H1 (cell line): Measurements from ENCODE around the gene BPIFB2. TPM values are rescaled to one million over a fixed set of nuclear protein-coding genes. Genes with fewer than 3 reads are reported as not detected.

ENCODE experiments used
- CTCF ChIA-PET: fragments of 300-600 bp; sonication (Branson Sonifier 250); formaldehyde crosslinking; loops from one replicate; lab custom pipeline; 2021; ENCODE audit not compliant: partially characterized antibody; lab: Charles Lee
- POLR2A ChIA-PET: fragments of 300-600 bp; sonication (Branson Sonifier 250); formaldehyde crosslinking; loops from one replicate; lab custom pipeline; 2021; ENCODE audit warnings: inconsistent platforms; ENCODE audit not compliant: partially characterized antibody; lab: Charles Lee
- DNase-seq, 2 experiments: peaks; one replicate each; pipeline versions ENCODE4 v3.0.0 to v3.0.0-alpha.2; 2010 to 2022; ENCODE audit warnings: low spot score in 2 of 2, low read depth in 1 of 2, mixed read lengths in 1 of 2
- FAIRE-seq: peaks from 2 replicates; lab custom pipeline; 2011; peaks lifted over from hg19 to GRCh38; lab: Jason Lieb, UNC
- H2AFZ ChIP-seq: 2 replicates; pipeline ENCODE4 v1.8.1; 2012; ENCODE audit warnings: low read length, inconsistent platforms
- H2AK5ac ChIP-seq: 2 replicates; pipeline ENCODE4 v1.6.1; 2013; ENCODE audit warnings: low read depth, low read length
- H2BK120ac ChIP-seq: replicated peaks from 2 replicates; pipeline ENCODE3; 2013; ENCODE audit warnings: low read depth, low read length, inconsistent platforms
- H2BK12ac ChIP-seq: 2 replicates; pipeline ENCODE4 v1.6.1; 2013; ENCODE audit warnings: low read depth, low read length
- H2BK15ac ChIP-seq: 2 replicates; pipeline ENCODE4 v1.6.1; 2013; ENCODE audit warnings: low read length
- H2BK20ac ChIP-seq: 2 replicates; pipeline ENCODE4 v1.6.1; 2013; ENCODE audit warnings: low read length
- H2BK5ac ChIP-seq: 2 replicates; pipeline ENCODE4 v1.6.1; 2013; ENCODE audit warnings: low read depth, low read length
- H3K14ac ChIP-seq: 2 replicates; pipeline ENCODE4 v1.6.1; 2013; ENCODE audit warnings: inconsistent platforms; ENCODE audit not compliant: insufficient read length
- H3K18ac ChIP-seq: 2 replicates; pipeline ENCODE4 v1.6.1; 2013; ENCODE audit warnings: low read length; ENCODE audit errors: extremely low read depth
- H3K23ac ChIP-seq: 2 replicates; pipeline ENCODE4 v1.6.1; 2013; ENCODE audit warnings: inconsistent platforms; ENCODE audit not compliant: insufficient read length
- H3K23me2 ChIP-seq: 2 replicates; pipeline ENCODE4 v1.6.1; 2013; ENCODE audit warnings: low read depth, low read length
- H3K27ac ChIP-seq: 2 replicates; pipeline ENCODE4 v1.6.1; 2011; ENCODE audit warnings: low read depth, low read length, inconsistent platforms
- H3K27me3 ChIP-seq, 4 experiments: replicated peaks in 1 of 4; 1 replicate in 1 of 4; 2 replicates in 3 of 4; pipeline versions ENCODE4 v1.6.1 to v1.8.1; 2011 to 2013; ENCODE audit warnings: low read length in 3 of 4, mild to moderate bottlenecking in 3 of 4, inconsistent platforms in 2 of 4, mixed read lengths in 2 of 4, moderate library complexity in 1 of 4; ENCODE audit not compliant: control insufficient read depth in 3 of 4, insufficient read depth in 3 of 4; ENCODE audit errors: extremely low read depth in 1 of 4
- H3K36me3 ChIP-seq, 4 experiments: 2 replicates each; pipeline versions ENCODE4 v1.6.1 to v1.8.1; 2011 to 2013; ENCODE audit warnings: mild to moderate bottlenecking in 4 of 4, low read length in 3 of 4, moderate library complexity in 2 of 4, control low read depth in 1 of 4, inconsistent platforms in 1 of 4; ENCODE audit not compliant: insufficient read depth in 4 of 4, control insufficient read depth in 2 of 4
- H3K4ac ChIP-seq: replicated peaks from 2 replicates; pipeline ENCODE3; 2013; ENCODE audit warnings: low read length, low read depth, mixed read lengths, inconsistent platforms; ENCODE audit not compliant: insufficient read length
- H3K4me1 ChIP-seq, 4 experiments: replicated peaks in 1 of 4; 1 replicate in 1 of 4; 2 replicates in 3 of 4; pipeline versions ENCODE4 v1.6.1 to v1.8.1; 2011 to 2013; ENCODE audit warnings: low read length in 3 of 4, inconsistent platforms in 2 of 4, mixed read lengths in 1 of 4; ENCODE audit not compliant: insufficient read depth in 4 of 4, control insufficient read depth in 3 of 4
- H3K4me2 ChIP-seq, 2 experiments: 2 replicates each; pipeline versions ENCODE4 v1.6.1 to v1.8.1; 2011 to 2013; ENCODE audit warnings: low read depth in 2 of 2, low read length in 2 of 2, control low read depth in 1 of 2, inconsistent platforms in 1 of 2, mild to moderate bottlenecking in 1 of 2; ENCODE audit not compliant: insufficient read depth in 1 of 2
- H3K4me3 ChIP-seq, 4 experiments: fragments of 200-600, 300-600 bp in 1 of 4; sonication (generic), shearing (Covaris generic), sonication (Bioruptor Twin) in 1 of 4; 2 replicates each; pipeline versions ENCODE4 v1.5.1 to v1.8.1; 2011 to 2016; ENCODE audit warnings: low read length in 4 of 4, low read depth in 3 of 4, control low read depth in 2 of 4, inconsistent platforms in 2 of 4, mild to moderate bottlenecking in 2 of 4, mixed read lengths in 1 of 4, moderate library complexity in 1 of 4; ENCODE audit not compliant: insufficient read depth in 2 of 4; ENCODE audit errors: extremely low read depth in 1 of 4
- H3K56ac ChIP-seq: replicated peaks from 2 replicates; pipeline ENCODE3; 2013; ENCODE audit warnings: low read depth, mild to moderate bottlenecking, mixed read lengths, low read length, inconsistent platforms; ENCODE audit not compliant: insufficient read length
- H3K79me1 ChIP-seq: 2 replicates; pipeline ENCODE4 v1.6.1; 2013; ENCODE audit warnings: low read depth, low read length, control low read depth
- H3K79me2 ChIP-seq, 2 experiments: 2 replicates each; pipeline versions ENCODE4 v1.6.1 to v1.8.1; 2012 to 2013; ENCODE audit warnings: low read length in 2 of 2, mild to moderate bottlenecking in 2 of 2, inconsistent platforms in 1 of 2; ENCODE audit not compliant: insufficient read depth in 2 of 2, control insufficient read depth in 1 of 2
- H3K9ac ChIP-seq, 4 experiments: replicated peaks in 1 of 4; 1 replicate in 1 of 4; 2 replicates in 3 of 4; pipeline versions ENCODE4 v1.6.1 to v1.8.1; 2011 to 2013; ENCODE audit warnings: low read depth in 3 of 4, low read length in 3 of 4, control low read depth in 2 of 4, mild to moderate bottlenecking in 2 of 4, moderate library complexity in 2 of 4, inconsistent platforms in 1 of 4; ENCODE audit errors: extremely low read depth in 1 of 4
- H3K9me3 ChIP-seq, 2 experiments: 2 replicates each; pipeline versions ENCODE4 v1.6.1 to v1.8.1; 2012 to 2013; ENCODE audit warnings: mild to moderate bottlenecking in 2 of 2, moderate library complexity in 2 of 2, control low read depth in 1 of 2, inconsistent platforms in 1 of 2, low read depth in 1 of 2, low read length in 1 of 2, mixed read lengths in 1 of 2; ENCODE audit not compliant: insufficient read depth in 2 of 2
- H4K20me1 ChIP-seq, 2 experiments: replicated peaks in 1 of 2; 2 replicates each; pipeline versions ENCODE3 to v1.8.1; 2011 to 2013; ENCODE audit warnings: inconsistent platforms in 2 of 2, low read length in 2 of 2, mild to moderate bottlenecking in 1 of 2; ENCODE audit not compliant: insufficient read depth in 2 of 2, control insufficient read depth in 1 of 2
- H4K5ac ChIP-seq: 2 replicates; pipeline ENCODE4 v1.6.1; 2013; ENCODE audit warnings: low read length, low read depth, mixed read lengths, inconsistent platforms; ENCODE audit not compliant: insufficient read length
- H4K8ac ChIP-seq: 2 replicates; pipeline ENCODE4 v1.8.0; 2013; ENCODE audit warnings: mild to moderate bottlenecking, moderate library complexity, low read length, inconsistent platforms; ENCODE audit not compliant: insufficient read depth; ENCODE audit errors: extremely low read depth
- H4K91ac ChIP-seq: replicated peaks from 2 replicates; pipeline ENCODE3; 2013; ENCODE audit warnings: low read length, mixed read lengths, inconsistent platforms; ENCODE audit not compliant: insufficient read length
- EZH2 ChIP-seq: fragments of 200-600 bp; sonication (generic); IDR thresholded peaks from 2 replicates; pipeline ENCODE4 v1.7.1; 2012; ENCODE audit warnings: low read depth, mild to moderate bottlenecking, moderate library complexity, low read length, inconsistent platforms; ENCODE audit not compliant: severe bottlenecking
- FOSL1 ChIP-seq: IDR thresholded peaks from 2 replicates; pipeline ENCODE4 v1.6.1; 2011; ENCODE audit warnings: mild to moderate bottlenecking, low read depth, low read length, moderate library complexity; ENCODE audit not compliant: insufficient read depth
- MAFK ChIP-seq: IDR thresholded peaks from 2 replicates; pipeline ENCODE4 v1.6.1; 2012; ENCODE audit warnings: low read depth, mild to moderate bottlenecking, improper control_type of control experiment, low read length
- POLR2AphosphoS5 ChIP-seq: IDR thresholded peaks from 2 replicates; pipeline ENCODE4 v1.6.1; 2011; ENCODE audit warnings: low read depth, low read length
- RBBP5 ChIP-seq: IDR thresholded peaks from 2 replicates; pipeline ENCODE4 v1.7.1; 2012; ENCODE audit warnings: low read depth, mild to moderate bottlenecking, inconsistent platforms, low read length, moderate library complexity, borderline replicate concordance
- SIN3A ChIP-seq, 2 experiments: IDR thresholded peaks in 1 of 2; conservative IDR thresholded peaks in 1 of 2; 2 replicates each; pipeline ENCODE4 v1.6.1; 2011 to 2012; ENCODE audit warnings: low read length in 2 of 2, improper control_type of control experiment in 1 of 2, low read depth in 1 of 2, mild to moderate bottlenecking in 1 of 2
- YY1 ChIP-seq: IDR thresholded peaks from 2 replicates; pipeline ENCODE4 v1.6.1; 2011; ENCODE audit warnings: low read depth, mild to moderate bottlenecking, low read length
- WGBS, 2 experiments: shearing (Covaris generic) in 1 of 2; methylation state at CpG; one replicate each; pipeline versions ENCODE4 v1.1.6 to v1.1.7; 2013 to 2015; ENCODE audit warnings: low lambda C conversion rate in 2 of 2, mixed read lengths in 2 of 2, inconsistent platforms in 1 of 2, low coverage in 1 of 2, missing lambda C conversion rate in 1 of 2; ENCODE audit not compliant: insufficient replicate concordance in 2 of 2, insufficient coverage in 1 of 2, insufficient read length in 1 of 2; ENCODE audit errors: extremely low coverage in 1 of 2, missing lambda C conversion rate in 1 of 2; 5-methylcytosine and 5-hydroxymethylcytosine counted together
- polyA plus RNA-seq, 7 experiments: library from polyadenylated mRNA; depleted of rRNA in 3 of 7; stranded (reverse) in 5 of 7; unstranded in 2 of 7; fragments of >200 nt in 5 of 7; fragments of 200-250 nt in 2 of 7; gene quantifications; 1 replicate in 5 of 7; 2 replicates in 1 of 7; 4 replicates in 1 of 7; pipeline versions ENCODE4 v1.2.1 to v1.2.3, GENCODE V29; 2011 to 2013; ENCODE audit warnings: missing spikeins in 2 of 7, mixed read lengths in 2 of 7
- total RNA-seq: library from RNA; stranded (reverse); fragmentation: NEBNext Ultra II Directional; extraction: Animal tissue kit (Norgen Biotek cat#: 25700); gene quantifications from 2 replicates; pipeline ENCODE4 v1.2.1, GENCODE V29; 2021

The BPIFB2 gene
- total and polyA plus RNA-seq, 2 of the 8 experiments (the other 6 are each of a cell fraction or from before 2014, with no cell fraction given): not detected

DNA sequence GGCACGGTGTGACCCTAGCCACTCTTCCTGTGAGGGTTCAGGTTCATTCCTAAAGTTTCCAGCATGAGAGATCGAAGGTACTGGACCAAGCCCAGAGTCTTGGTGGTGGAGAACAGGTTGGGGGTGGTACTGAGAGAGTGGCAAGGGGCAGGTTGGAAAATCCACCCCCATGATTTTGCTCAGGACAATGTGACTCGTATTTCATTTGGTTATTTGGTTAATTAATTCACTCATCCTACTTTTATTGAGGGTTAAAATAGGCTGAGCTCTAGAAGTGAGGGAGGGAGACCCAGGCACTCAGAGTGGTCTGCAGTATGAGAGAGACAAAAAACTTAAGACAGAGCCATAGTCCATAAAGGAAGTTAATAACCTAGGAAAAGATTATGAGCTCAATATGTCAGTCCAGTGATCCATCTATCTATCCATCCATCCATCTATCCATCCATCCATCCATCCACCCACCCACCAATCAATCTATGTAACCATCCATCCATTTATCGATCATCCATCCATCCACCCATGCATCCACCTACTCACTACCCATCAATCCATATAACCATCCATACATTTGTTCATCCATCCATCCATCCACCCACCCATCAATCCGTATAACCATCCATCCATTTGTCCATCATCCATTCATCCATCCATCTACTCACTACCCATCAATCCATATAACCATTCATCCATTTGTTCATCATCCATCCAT, 17.3 kb downstream of the BPIFB2 start:
- H4K91ac ChIP-seq: no peak overlapping the region
- no peak overlapping the region for H4K8ac ChIP-seq
- no peak overlapping the region for H2AFZ ChIP-seq
- H3K36me3 ChIP-seq: no peaks in the 10 kb centered on the region
- CTCF ChIA-PET: interaction anchor here (1.0 kb wide), 1 partner anchor 19 kb away, joined by 3 read pairs; no protein-coding TSS in a partner anchor
- H3K79me2 ChIP-seq: no peaks in the 10 kb centered on the region
- no peaks in the 10 kb centered on the region for H3K27me3 ChIP-seq
- no peak overlapping the region for H3K18ac ChIP-seq
- H3K9me3 ChIP-seq: no peaks in the 10 kb centered on the region
- H3K56ac ChIP-seq: peak overlapping the region; percentile 88
- no peak for FAIRE-seq
- H3K4me1 ChIP-seq: no peaks in the 10 kb centered on the region
- no peak overlapping the region for H3K4me2 ChIP-seq
- H2BK120ac ChIP-seq: no peak overlapping the region
- POLR2A ChIA-PET: no interaction called here
- H2BK15ac ChIP-seq: no peak overlapping the region
- no peak overlapping the region for H2BK5ac ChIP-seq
- H3K27ac ChIP-seq: no peak overlapping the region
- TF ChIP-seq RBBP5 (no peak), POLR2AphosphoS5 (no peak), SIN3A (conservative IDR thresholded peaks at IDR 0.05 in 1 of 2, IDR thresholded peaks at IDR 0.05 in 1 of 2; ENCODE audit: low read depth in 1 of 2, low read length in 2 of 2) (no peak), MAFK (no peak), YY1 (no peak), FOSL1 (no peak), EZH2 (no peak)
- H3K14ac ChIP-seq: no peak overlapping the region
- H3K4me3 ChIP-seq: no peak overlapping the region
- no peak overlapping the region for H2BK20ac ChIP-seq
- peaks cover 0 to 5% of the 10 kb centered on the region in 2 experiments for H4K20me1 ChIP-seq
- no peak overlapping the region for H3K4ac ChIP-seq
- WGBS, 2 experiments: 80 to 100% methylated on average over 2 to 5 of the region's 5 CpGs
- H3K79me1 ChIP-seq: no peaks in the 10 kb centered on the region
- no peak overlapping the region for H2AK5ac ChIP-seq
- no peak for DNase-seq
- no peak overlapping the region for H2BK12ac ChIP-seq
- H3K9ac ChIP-seq: no peak overlapping the region
- H3K23me2 ChIP-seq: peaks cover 8% of the 10 kb centered on the region; the same call in 1 of the 2 replicates
- no peak overlapping the region for H3K23ac ChIP-seq
- H4K5ac ChIP-seq: no peak overlapping the region
